A549 treated with AZD2906 at 1 μM for 4 hours (cell line): ENCODE measurements around the gene CRLF2. TPM values are rescaled to one million over a fixed set of nuclear protein-coding genes. Genes with fewer than 3 reads are reported as not detected.

ENCODE experiments used
- total RNA-seq: library from RNA; stranded (reverse); fragments of 200-300 nt; extraction: Qiagen RNA extraction; gene quantifications from 5 replicates; pipeline ENCODE4 v1.2.3, GENCODE V29; 2022

CRLF2 gene, protein sequence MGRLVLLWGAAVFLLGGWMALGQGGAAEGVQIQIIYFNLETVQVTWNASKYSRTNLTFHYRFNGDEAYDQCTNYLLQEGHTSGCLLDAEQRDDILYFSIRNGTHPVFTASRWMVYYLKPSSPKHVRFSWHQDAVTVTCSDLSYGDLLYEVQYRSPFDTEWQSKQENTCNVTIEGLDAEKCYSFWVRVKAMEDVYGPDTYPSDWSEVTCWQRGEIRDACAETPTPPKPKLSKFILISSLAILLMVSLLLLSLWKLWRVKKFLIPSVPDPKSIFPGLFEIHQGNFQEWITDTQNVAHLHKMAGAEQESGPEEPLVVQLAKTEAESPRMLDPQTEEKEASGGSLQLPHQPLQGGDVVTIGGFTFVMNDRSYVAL
- 0.56 to 1.4 TPM (median 0.87 TPM) in 5 replicates for total RNA-seq

DNA sequence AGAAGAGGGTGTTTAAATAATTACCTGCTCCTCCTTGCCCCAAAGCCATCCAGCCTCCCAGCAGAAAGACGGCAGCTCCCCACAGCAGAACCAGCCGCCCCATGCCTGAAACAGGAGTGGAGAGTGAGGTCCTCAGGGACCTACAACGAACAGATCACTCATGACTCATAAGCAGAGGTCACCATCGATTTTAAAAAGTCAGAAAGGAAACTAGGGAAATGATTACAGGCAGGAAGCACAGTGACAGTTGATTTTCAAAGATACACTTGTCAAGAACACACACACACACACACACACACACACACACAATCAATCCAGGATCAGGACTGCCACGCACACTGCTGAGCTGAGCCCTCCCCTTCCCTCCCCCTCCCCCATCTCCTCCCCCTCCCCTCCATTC is at the start of gene CRLF2:
Gene CRLF2 (minus strand): TSS at position 118 of the 400 bp plus-strand sequence. CDS start 15 bp downstream, at position 103.

Other genes starting within 250 kb of the CRLF2 start
- 2.0 to 3.1 TPM (median 2.7 TPM) in 5 replicates for gene CSF2RA, start 56.2 kb upstream of the CRLF2 start, total RNA-seq
- gene IL3RA, start 124.1 kb upstream of the CRLF2 start, total RNA-seq: 0.14 to 0.24 TPM (median 0.21 TPM) in 5 replicates
- gene SLC25A6, start 179.5 kb upstream of the CRLF2 start, total RNA-seq: 415 to 486 TPM (median 469 TPM) in 5 replicates
- 18.5 to 20.7 TPM (median 20.2 TPM) in 5 replicates for gene ASMTL, start 240.3 kb upstream of the CRLF2 start, total RNA-seq